Breast epithelium (tissue), 3 donors: Measurements from ENCODE around the gene ACOXL.

Experiments used
- POLR2AphosphoS5 ChIP-seq, 3 donors: sonication (generic); formaldehyde crosslinking; IDR thresholded peaks; one replicate each; pipeline ENCODE4 v1.6.1; 2017; ENCODE audit warnings: antibody characterized with exemption in 3 of 3
- TF ChIP-seq, protein P1 (sequence below), 3 donors: fragments of 450-650 bp; IDR thresholded peaks; one replicate each; pipeline ENCODE4 v1.5.1; 2016 to 2017; ENCODE audit warnings: antibody characterized with exemption in 3 of 3, mild to moderate bottlenecking in 3 of 3, moderate library complexity in 3 of 3

DNA sequence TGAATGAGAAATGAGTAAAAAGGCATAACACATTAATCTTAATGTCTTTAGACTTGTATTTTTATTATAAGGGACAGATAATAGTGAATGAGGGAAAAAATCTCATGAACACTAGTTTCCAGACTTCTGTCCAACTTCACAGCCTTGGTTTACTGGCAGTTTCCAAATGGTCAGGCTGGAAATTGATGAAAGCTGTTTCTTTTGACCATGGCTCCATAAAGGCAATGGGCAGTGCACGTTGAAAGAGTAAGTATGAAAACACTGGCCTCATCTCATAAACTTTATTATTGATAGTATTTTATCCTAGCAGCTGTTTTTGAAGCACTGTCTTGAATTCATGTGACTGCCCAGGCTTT lies 411.4 kb downstream of the ACOXL start:
- TF ChIP-seq, protein P1, sequence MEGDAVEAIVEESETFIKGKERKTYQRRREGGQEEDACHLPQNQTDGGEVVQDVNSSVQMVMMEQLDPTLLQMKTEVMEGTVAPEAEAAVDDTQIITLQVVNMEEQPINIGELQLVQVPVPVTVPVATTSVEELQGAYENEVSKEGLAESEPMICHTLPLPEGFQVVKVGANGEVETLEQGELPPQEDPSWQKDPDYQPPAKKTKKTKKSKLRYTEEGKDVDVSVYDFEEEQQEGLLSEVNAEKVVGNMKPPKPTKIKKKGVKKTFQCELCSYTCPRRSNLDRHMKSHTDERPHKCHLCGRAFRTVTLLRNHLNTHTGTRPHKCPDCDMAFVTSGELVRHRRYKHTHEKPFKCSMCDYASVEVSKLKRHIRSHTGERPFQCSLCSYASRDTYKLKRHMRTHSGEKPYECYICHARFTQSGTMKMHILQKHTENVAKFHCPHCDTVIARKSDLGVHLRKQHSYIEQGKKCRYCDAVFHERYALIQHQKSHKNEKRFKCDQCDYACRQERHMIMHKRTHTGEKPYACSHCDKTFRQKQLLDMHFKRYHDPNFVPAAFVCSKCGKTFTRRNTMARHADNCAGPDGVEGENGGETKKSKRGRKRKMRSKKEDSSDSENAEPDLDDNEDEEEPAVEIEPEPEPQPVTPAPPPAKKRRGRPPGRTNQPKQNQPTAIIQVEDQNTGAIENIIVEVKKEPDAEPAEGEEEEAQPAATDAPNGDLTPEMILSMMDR (IDR thresholded peaks at IDR 0.05), result no peak
- no peak for TF ChIP-seq POLR2AphosphoS5 (IDR thresholded peaks at IDR 0.05)
